COR-L47 (cell line): Measurements from ENCODE around the gene ABCD3.
"Not testable (repeated sequence)": the region's sequence is repeated elsewhere in the genome, so short reads cannot be mapped to it uniquely, and the experiment has no call there.

Experiments used
- DNase-seq: peaks from one replicate; lab custom pipeline; 2025; lab: John Stamatoyannopoulos, UW

ABCD3 gene

GRCh38 chr1:94417978-94418663 is at the start of gene ABCD3:
TSS of gene ABCD3 (plus strand) at chr1:94418389. CDS start at chr1:94418479, 90 bp downstream.
- DNase-seq, result peak; percentile 98

DNA sequence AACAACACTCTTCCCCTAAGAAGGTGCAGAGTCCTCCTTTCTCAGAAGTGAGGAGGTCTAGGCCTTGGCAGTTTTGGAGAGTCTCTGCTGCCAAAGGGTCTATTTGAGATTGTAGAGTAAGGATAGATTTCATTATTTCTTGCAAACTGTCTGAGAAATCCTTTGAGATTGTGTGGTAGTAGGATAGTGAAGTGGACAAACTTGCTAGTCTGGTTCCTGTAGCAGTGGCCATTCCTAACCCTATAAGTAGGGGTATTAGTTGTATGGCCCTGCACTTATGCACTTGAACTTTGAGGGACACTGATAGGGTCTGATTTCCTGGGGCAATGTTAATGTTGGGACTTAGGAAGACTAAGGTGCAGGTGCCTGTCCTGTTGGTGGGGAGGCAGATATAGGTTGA is 45.4 kb upstream of the ABCD3 start:
- not testable (repeated sequence) for DNase-seq

DNA sequence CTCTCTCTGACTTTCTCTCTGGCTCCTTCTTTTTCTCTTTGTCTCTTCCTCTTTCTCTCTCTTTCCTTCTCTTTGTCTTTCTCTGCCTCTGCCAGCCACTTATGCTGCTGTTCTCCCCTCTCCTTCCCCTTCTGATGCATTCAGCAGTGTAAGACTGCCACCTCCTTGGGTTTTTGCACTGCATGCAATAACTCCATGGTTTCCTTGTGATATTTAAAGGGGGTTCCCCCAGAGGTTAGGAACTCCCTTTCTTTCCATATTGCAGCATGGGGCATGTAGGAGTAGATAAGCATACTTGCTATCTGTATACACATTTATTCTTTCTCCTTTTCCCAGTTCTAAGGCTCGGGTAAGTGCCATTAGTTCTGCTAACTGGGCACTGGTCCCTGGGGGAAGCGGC is 44.9 kb upstream of the ABCD3 start:
- DNase-seq, result not testable (repeated sequence)

DNA sequence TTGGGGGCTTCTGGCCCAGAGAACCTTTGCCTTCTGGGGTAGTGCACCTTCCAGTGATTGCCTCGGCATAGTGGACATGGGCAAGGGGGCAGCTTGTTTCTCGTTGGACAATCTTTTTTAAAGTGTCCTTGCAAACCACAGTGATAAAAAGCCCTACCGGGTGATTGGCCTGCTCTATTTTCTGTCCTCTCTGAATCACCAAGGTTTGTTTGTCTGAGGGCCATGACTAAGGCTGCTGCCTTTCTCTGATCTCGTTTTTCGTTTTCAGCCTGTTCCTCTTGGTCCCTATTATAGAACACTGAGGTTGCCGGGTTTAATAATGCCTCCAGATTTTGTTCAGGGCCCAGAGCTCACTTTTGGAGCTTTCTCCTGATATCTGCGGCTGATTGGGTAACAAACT is 42.5 kb upstream of the ABCD3 start:
- DNase-seq, result not testable (repeated sequence)

GRCh38 chr1:94378493-94378892 is 39.7 kb upstream of the ABCD3 start:
- DNase-seq, result not testable (repeated sequence)

DNA sequence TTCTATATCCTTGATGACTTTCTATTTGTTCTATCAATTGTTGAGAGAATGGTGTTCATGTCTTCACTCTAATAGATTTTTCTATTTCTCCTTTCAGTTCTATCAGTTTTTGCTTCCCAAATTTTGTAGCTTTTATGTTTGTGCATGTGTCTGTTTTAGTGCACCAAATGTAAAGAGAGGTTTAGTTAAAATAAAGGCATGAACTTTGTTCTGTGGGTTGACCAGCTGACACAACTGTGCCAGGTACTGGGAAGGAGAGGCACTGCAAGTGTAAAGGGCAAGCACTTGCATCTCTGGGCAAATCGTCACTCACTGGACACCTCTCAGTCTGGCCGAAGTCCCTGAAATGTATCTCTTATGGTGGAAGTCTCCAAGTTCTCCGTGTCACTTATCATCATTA is 38.6 kb upstream of the ABCD3 start:
- DNase-seq, result no peak

DNA sequence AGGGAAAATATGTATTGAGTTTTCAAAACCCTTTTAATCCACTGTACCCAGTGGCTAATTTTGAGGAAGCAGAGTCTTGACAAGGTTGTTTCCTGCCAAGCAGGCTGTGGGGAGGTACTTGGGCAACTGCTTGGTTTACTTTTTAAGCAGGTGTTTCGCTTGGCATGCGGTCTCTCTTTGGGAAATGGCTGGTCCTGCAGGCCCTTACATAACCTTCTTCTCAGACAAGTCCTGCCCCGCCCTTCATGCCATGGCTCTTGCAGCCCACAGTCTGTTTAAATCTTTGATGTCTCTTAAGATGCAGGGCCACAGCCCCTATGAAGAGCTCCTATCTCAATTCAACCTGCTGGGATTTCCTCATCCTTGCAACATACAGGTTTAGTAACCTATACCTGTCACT is 36.0 kb upstream of the ABCD3 start:
- DNase-seq, result no peak

- DNase-seq, result no peak
These were observed 34.2 kb upstream of the ABCD3 start for GRCh38 chr1:94383966-94384408.

DNA sequence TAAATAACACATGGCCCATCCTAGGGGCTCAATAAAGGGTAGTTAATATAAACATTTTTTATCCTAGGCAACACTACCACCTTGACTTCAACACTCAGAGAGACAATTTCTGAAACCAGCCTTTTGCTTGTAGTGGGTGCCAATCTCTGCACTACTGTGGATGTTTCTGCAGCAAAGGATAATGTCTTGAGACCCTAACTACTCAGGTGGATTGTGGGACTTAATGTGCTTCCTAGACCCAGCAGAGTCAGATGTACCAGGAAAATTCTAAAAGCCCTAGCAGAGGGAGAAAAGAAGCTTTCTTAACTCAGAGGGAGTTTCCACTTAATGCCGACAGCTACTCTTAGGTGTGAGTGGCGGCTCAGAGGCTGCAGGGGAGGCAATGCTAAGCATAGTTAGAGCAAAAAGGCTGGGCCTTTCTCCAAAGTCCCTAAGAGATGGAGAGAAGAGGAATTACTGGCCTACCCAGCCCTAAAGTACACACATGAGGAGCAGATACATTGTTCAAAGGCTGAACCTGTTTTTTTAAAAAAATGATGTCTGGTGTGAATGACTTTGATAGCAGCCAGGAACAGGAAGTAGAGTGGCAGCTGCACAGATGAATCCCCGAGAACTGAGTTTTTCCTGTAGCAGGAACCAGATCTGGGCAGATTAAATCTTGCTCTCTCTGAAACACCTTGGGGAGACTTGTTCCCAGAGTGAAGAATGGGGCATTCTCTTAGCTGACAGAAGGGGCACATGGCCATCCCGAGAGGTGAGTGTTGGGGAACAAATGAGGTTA is 33.5 kb upstream of the ABCD3 start:
- no peak for DNase-seq

GRCh38 chr1:94385308-94385929 is 32.8 kb upstream of the ABCD3 start:
- no peak for DNase-seq

DNA sequence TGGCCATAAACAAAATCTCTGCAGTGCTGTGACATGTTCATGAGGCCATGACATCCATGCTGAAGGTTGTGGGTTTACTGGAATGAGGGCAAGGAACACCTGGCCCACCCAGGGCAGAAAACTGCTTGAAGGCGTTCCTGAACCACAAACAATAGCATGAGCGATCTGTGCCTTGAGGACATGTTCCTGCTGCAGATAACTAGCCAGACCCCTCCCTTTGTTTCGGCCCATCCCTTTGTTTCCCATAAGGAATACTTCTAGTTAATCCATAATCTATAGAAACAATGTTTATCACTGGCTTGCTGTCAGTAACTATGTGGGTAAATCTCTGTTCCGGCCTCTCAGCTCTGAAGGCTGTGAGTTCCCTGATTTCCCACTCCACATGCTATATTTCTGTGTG is 28.9 kb upstream of the ABCD3 start:
- DNase-seq, result no peak

DNA sequence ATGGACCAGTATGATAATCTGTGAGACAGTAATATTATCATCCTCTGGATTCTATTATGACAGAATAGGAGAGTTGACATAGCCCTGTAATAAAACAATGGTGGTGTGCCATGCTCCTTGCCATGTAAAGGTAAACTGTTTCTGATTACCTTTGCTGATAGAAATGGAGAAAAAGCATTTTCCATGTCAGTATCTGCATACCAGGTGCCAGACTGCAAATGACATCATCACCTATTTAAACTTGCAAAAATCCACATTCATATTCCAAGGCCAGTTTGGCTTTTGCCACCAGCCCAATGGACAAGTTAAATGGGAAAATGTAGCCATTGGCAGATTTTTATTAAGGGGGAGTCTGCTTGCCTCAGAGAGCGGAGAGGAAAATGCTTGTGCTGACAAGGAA is 23.9 kb upstream of the ABCD3 start:
- DNase-seq, result no peak

GRCh38 chr1:94395231-94395630 is 23.0 kb upstream of the ABCD3 start:
- DNase-seq, result no peak

GRCh38 chr1:94395748-94396309 is 22.4 kb upstream of the ABCD3 start:
- DNase-seq, result no peak

DNA sequence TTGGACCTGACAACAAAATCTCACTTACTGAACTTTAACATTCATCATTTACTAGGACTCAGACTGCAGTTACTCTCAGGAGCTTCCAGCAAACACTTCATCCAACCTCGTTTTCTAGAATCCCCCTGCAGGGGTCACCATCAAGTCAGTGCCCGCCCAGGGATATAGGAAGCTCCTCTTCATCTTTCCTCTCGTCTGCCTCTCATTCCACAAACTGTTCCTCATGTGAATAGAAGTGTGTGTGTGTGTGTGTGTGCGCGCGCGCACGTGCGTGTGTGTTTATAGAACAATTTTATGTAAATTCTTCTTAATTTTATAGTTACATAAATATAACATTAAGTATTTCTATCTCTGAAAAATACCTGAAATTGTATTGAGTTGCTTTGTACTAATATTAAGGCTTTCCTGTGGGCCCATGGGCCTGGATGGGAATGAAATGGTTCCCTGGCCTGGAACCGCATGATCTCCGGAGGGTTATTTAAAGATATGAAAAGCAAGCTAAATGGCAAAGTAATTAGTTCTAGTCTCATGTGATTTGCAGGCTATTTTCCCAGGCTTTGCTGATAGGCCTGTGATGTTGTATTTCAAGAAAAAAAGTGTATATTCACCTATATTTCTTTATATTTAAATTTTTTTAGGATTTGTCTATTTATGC is 21.7 kb upstream of the ABCD3 start:
- DNase-seq, result no peak

DNA sequence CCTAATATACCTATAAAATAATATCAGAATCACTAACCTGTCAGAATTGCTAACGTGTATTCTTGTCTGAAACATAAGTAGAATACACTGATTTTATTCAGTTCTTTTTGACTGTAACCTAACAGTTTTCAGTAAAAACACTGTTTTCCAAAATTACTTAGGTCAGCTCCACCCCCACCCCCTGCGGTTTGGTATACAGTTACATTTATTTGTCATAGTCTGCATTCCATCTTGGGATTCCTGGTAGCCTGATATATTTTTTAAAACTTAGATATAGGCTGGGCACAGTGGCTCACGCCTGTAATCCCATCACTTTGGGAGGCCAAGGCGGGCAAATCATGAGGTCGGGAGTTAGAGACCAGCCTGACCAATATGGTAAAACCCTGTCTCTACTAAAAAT is 19.8 kb upstream of the ABCD3 start:
- DNase-seq, result no peak

DNA sequence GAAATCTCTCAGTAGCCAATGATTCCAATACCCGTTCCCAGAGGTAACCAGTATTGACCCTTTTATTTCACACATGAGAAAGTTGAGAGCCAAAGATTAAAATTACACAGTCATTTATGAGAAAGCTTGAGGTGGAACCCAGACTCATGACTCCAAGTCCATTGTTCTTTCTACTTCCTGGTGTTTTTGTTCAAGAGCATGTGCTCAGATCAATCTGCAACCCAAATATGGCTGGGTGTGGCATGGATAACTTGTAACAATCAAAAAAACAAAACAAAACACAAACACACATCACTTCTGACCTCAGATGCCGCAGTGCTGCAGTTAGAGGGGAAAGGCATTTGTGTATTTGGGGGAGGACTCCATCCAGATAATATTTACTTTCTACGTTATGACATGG is 18.7 kb upstream of the ABCD3 start:
- DNase-seq, result no peak

DNA sequence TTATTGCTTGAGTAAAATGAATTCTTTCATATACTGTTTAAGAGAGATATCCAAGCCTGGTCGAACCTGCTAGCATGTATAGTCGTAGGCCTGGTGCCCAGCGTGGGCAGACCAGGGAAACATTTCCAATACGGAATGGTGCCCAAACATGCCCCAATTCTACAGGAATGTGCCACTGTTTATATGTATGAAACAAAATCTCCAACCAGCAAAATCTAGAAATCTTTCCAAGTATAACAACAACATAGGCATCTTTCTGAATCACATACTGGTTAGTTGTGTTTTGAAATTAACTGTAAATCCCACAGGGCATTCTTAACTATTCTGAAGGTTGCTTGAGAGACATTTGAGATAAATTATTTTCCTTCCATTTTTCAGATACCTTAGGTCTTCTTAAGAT is 17.0 kb upstream of the ABCD3 start:
- no peak for DNase-seq

DNA sequence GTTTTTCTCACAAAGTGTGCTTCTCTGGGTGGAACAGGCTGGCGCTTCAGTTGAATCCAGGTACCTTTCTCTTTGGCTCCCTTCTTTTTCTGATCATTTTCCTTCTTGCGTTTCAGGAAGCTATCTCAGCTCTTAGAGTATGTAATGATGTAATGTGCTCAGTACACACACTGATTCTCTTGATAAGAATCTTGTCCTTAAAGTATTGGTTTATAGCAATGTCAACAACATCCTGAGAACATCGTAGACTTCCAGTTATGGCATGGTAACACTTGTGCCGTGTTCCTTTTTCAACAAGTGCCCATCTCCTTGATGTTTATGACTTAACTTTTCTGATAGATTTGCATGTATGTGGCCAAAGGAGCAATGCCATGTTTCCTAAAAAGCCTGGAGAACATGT is 11.7 kb upstream of the ABCD3 start:
- DNase-seq, result no peak

DNA sequence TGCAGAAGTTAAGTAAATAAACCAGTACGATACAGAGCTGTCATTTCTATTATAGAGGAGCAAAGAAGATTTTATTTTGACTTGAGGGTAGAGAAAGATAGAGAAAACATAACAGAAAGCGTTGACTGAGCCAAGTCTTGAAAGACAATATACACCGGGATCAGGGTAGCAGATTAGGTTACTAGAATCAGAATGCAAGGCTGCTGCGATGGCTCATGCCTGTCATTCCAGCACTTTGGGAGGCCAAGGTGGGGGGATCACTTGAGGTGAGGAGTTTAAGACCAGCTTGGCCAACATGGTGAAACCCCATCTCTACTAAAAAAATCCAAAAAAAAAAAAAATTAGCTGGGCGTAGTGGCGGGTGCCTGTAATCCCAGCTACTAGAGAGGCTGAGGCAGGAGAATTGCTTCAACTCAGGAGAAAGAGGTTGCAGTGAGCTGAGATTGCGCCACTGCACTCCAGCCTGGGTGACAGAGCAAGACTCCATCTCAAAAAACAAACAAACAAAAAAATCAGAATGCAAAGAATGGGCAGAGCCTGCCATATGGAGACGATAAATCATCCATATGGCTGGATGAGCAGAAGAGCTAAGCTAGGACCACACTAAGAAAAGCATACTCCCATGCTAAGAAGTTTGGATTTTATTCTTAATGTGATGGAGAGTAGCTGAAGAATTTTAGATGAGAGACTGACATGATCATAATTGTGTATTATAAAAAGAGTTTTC is 9.9 kb upstream of the ABCD3 start:
- DNase-seq, result no peak

- DNase-seq, result no peak
These were observed 7.0 kb upstream of the ABCD3 start for GRCh38 chr1:94411237-94411636.

GRCh38 chr1:94413311-94413710 is 4.9 kb upstream of the ABCD3 start:
- no peak for DNase-seq
